GM18907 (cell line): Measurements from ENCODE around the gene RTKN2.
"Not testable (repeated sequence)": the region's sequence is repeated elsewhere in the genome, so short reads cannot be mapped to it uniquely, and the experiment has no call there.

ENCODE experiments used
- ATAC-seq: cut with Tn5 transposase; IDR thresholded peaks from one replicate; pipeline ENCODE4 v1.9.1; 2021; ENCODE audit warnings: mild to moderate bottlenecking, moderate library complexity; ENCODE audit not compliant: unreplicated experiment

RTKN2 gene

DNA sequence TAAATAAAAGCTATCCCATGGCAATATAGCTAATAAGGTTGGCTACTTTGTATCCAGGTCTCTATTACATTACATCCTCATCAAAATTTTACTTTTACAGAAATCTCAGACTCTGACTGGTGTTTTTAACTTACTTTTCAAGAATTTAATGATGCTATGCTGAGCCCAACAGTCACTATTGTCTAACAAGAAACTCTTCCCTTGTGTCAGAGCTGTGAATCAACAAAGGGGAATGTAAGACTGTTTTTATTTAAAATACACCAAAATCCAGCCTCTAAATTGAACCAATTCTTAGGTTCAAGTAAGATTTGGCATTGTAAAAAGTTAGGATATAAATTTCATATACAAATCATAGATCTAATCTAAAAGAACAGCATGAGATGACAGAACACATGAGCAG, 7.0 kb downstream of the RTKN2 start:
- no peak for ATAC-seq

GRCh38 chr10:62259998-62260397, 8.6 kb downstream of the RTKN2 start:
- no peak for ATAC-seq

DNA sequence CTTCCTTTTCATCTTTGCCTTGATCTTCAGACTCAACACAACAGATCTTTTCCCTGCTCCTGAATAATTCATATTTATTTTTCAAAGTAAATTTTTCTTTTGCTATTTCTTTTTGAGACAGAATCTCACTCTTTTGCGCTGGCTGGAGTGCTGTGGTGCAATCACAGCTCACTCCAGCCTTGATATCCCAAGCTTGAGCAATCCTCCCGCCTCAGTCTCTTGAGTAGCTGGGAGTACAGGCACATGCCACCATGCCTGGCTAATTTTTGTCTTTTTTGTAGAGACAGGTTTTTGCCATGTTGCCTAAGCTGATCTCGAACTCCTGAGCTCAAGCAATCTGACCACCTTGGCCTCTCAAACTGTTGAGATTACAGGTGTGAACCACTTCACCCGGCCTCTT, 9.2 kb downstream of the RTKN2 start:
- no peak for ATAC-seq

GRCh38 chr10:62258926-62259325, 9.7 kb downstream of the RTKN2 start:
- no peak for ATAC-seq

- no peak for ATAC-seq
These were observed 14.9 kb downstream of the RTKN2 start for GRCh38 chr10:62253704-62254103.

DNA sequence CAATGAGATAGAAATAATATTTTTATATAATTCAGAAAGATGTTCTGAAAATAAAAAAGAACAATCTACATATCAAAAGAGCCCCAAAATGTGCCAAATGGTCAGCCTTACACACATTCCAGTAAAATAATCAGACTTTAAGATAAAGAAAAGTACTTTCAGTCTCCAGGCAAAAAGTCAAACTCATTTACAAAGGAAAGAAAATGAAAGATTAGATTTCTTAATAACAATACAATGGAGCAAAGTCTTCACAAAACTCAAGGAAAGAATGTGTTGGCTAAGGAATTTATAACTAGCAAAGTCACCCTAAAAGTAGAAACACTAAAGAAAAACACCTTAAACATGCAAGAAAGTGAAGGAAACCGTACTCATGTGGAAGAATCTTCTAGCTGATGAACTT, 16.6 kb downstream of the RTKN2 start:
- ATAC-seq: no peak

DNA sequence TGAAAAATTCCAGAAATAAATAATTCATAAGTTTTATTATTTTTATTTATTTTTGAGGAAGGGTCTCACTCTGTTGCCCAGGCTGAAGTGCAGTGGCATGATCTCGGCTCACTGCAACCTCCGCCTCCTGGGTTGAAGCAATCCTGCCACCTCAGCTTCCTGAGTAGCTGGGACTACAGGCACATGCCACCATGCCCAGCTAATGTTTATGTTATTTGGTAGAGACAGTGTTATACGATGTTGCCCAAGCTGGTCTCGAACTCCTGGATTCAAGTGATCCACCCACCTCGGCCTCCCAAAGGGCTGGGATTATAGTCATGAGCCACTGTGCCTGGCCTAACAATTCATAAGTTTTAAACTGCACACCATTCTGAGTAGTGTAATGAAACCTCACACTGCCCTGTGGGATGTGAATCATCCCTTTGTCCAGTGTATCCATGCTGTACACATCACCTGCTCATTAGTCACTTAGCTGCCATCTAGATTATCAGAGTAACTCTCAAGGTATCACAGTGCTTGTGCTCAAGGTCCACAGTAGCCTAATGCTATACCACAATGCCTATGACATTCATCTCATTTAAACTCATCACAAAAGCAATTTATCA, 17.9 kb downstream of the RTKN2 start:
- ATAC-seq: no peak

GRCh38 chr10:62249957-62250356, 18.7 kb downstream of the RTKN2 start:
- no peak for ATAC-seq

GRCh38 chr10:62248465-62248864, 20.2 kb downstream of the RTKN2 start:
- no peak for ATAC-seq

- peak; percentile 60 for ATAC-seq
These were observed 23.7 kb downstream of the RTKN2 start for GRCh38 chr10:62244785-62245467.

GRCh38 chr10:62244088-62244487, 24.6 kb downstream of the RTKN2 start:
- ATAC-seq: no peak

- peak; percentile 69 for ATAC-seq
These were observed 25.0 kb downstream of the RTKN2 start for GRCh38 chr10:62243647-62243997.

DNA sequence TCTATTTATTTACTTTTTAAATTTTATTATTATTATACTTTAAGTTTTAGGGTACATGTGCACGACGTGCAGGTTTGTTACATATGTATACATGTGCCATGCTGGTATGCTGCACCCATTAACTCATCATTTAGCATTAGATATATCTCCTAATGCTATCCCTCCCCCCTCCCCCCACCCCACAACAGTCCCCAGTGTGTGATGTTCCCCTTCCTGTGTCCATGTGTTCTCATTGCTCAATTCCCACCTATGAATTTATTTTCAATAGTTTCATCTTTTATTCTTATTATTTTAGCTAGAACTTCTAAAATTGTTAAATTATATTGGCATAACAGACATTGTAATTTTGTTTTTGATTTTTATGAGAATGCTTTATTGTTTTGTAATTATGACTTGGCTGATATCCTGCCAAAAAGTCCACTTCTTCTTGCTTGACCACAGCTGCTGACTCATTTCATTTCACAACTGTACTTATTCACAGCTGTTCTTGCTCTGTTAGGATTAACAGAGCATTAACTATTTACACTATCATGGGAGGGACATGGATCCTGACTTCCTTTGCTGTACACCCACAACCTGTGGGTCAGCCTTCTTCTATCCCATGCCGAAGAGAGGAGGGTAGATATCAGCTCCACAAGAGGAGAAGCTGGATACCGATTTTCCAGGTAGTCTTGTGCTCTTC, 25.5 kb downstream of the RTKN2 start:
- ATAC-seq: peak; percentile 95

- not testable (repeated sequence) for ATAC-seq
These were observed 27.1 kb downstream of the RTKN2 start for GRCh38 chr10:62241521-62241920.

DNA sequence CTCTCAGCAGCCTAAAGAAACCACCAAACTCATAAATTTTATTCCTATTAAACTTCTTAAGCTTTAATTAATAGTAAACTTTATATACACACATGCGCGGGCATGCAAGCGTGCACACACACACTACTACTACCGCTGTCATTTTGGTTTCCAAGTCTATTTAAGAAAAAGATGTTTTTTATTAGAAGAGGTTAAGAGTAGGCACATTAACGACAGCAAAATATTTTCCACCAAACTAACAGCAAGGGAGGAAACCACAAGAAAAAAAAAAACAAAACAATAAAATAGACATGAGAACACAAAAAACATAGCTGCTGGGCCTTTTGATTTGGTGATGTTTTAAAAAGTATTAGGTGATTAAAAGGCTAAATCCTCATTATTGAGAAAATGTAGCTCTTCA, 28.6 kb downstream of the RTKN2 start:
- no peak for ATAC-seq

GRCh38 chr10:62238880-62239279, 29.8 kb downstream of the RTKN2 start:
- no peak for ATAC-seq

GRCh38 chr10:62237966-62238365, 30.7 kb downstream of the RTKN2 start:
- ATAC-seq: no peak

GRCh38 chr10:62237506-62237905, 31.1 kb downstream of the RTKN2 start:
- no peak for ATAC-seq

DNA sequence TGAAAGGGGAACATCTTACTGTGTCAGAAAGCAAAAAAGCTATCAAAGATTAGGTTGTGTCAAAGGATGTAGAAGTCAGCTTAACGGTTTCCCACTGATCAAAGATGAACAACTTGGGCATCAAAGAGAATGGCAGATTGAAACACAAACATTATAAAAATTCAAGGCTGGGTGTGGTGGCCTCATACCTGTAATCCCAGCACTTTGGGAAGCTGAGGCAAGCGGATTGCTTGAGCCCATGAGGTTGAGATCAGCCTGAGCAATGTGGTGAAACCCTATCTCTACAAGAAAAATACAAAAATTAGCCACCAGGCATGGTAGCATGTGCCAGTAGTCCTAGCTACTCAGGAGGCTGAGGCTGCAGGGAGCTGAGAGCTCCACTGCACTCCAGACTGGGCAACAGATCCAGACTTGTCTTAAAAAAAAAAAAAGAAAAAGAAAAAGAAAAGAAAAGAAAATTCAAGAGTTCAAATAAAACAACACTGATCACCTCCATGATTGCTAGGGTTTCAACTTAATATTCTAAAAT, 34.5 kb downstream of the RTKN2 start:
- no peak for ATAC-seq

DNA sequence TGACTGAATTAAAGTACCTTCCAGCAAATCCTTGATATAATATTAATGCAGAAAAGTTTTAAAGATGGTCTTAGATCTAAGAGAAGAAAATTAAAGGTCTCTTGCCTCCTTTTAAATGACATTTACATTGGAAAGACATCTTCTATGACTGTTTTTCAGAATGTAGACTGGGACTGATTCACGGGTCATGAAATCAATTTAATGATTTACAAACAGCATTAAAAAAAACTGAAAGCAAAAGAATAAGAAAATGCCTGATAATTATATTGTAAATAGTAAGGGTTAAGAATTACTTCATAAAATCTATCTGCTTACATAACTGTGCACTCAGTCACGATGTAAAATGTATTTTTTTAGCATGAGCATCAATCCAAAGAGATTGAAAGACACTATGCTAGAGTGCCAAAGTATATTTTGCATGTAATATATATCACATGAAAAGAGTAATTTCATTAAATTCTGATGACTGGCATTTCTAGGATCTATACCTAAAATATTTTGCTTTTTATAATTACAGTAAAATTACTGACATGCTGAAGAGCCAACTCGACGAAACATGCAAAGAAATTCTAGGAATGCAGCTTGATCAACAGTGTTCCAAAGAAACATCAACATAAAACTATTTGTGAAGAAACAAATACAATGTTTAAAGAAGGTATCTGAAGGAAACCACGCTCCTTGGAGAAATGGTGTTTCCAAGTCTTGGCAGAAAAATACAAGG, 35.1 kb downstream of the RTKN2 start:
- no peak for ATAC-seq

DNA sequence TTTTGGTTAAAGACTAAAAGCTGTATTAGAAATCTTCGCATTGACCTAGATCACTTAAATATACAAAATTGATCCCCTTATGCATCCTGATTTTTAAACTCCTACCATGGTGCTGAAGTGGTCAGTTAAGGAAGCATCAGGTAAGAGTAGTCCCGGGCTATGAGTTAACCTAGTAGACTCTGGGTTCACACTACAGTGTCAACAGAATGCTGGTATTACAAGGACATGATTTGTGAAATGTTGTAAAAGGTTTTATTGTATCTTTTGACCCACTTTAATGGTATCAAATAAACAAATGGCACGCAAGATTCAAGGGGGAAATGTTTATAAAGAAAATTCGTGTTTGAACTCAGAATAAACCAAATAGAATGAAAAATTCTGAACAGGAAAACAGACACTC, 36.8 kb downstream of the RTKN2 start:
- ATAC-seq: no peak

DNA sequence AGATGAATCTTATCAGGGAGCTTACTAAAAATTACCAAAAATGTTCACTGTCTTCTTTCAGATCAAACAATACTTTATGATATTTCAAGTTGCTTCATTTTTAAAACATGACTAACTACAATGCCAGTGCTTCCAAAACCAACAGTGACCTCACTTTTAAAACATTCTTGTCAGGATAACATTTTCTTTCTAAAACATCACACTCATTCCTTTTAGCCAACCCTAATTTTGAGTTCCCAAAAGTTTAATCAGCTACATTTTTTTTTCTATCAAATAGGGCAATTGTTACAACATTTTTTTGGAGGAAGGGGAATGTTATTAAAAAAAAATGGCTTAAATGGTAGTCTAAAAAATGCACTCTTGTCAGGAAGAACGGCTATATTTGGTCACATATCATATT, 37.3 kb downstream of the RTKN2 start:
- no peak for ATAC-seq
